ENCODE data around the gene CDK11A.
"Not testable (repeated sequence)": the region's sequence is repeated elsewhere in the genome, so short reads cannot be mapped to it uniquely, and the experiment has no call there.

The CDK11A gene

DNA sequence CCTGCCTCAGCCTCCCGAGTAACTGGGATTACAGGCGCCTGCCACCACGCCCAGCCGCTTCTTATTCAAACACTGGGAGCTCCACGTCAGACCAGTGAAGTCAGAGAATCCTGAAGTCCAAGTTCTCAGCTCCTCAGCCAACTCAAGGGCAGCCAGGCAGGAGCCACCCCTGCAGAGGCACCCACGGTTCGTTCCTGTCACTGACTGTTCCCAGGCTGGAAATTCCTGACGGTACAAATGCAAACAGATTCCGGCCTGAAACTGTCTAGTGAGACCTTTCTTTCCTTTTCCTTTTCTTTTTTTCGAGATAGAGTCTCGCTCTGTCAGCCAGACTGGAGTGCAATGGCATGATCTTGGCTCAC, 43.3 kb downstream of the CDK11A start:
- no peak for DNase-seq

DNA sequence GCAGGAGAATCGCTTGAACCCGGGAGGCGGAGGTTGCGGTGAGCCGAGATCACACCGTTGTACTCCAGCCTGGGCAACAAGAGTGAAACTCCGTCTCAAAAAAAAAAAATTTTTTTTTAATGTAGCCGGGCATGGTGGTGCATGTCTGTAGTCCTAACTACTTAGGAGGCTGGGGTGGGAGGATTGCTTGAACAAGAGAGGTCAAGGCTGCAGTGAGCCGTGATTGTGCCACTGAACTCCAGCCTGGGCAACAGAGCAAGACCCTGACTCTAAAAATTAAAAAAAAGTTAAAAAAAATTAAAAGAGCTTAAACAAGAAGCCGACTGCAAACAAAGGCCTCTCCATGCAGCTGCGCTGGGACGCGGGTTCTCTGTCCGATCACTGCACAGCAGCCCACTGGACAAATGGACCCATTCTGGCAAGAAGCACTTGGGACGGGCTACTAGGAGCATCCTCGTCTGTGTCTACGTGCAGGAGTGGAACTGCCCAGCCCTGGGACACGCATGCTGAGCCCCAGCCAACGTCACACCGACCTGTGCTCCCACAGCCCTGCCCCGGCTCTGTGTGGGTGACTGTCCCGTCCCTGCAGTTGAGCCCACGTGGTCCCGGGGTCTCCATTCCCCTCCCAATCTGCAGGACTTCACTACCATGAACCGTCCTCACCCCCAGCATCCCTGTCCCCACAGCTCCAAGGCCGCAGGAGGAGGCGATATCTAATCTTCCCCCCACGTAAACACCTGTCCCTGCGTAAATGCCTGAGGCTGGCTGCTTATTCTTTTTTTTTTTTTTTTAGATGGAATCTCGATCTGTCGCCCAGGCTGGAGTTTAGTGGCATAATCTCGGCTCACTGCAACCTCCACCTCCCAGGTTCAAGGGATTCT, 43.9 kb downstream of the CDK11A start:
- DNase-seq, result no peak

GRCh38 chr1:1678581-1679380, 45.4 kb downstream of the CDK11A start:
- no peak for DNase-seq

DNA sequence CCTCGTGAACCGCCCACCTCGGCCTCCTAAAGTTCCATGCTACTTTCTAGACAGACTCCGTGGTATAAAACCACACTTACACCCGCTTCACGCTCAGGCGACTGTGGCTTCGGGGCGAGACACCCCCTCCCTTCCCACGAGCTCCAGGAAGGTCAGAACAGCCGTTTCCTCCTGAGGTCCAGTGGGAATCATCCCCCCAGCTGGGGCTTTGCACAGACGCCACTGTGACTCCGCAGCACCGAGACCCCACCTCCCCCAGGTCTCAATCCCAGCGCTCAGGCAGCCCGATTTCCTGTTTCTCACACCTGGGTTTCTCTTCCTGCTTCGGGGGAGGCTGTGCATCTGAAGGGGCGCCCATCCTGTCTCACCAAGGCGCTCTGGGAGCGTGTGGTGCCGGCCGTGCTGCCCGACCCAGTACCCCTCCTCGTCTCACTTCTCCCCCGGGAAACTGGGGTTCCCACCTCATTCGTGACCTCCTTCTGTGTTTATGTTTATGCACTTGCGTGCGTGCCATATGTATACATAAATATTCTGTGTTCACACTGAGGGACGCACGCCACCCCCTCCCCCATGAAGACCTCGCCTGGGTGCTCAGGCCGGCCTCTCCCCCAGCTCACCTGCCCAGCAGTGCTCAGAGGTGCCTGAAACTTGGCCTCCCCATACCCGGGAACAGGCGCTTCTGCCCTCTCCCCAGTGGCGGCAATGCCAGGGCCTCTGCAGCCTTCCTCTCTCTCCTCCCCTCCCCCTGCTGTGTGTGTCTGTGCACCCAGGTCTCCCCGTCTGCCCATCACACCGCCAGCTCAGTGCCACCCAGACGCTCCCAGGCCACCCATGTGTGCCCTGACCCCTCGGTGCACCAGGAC, 46.2 kb downstream of the CDK11A start:
- DNase-seq, result no peak

- not testable (repeated sequence) for DNase-seq
Measured at GRCh38 chr1:1676087-1676486, 48.1 kb downstream of the CDK11A start.

DNA sequence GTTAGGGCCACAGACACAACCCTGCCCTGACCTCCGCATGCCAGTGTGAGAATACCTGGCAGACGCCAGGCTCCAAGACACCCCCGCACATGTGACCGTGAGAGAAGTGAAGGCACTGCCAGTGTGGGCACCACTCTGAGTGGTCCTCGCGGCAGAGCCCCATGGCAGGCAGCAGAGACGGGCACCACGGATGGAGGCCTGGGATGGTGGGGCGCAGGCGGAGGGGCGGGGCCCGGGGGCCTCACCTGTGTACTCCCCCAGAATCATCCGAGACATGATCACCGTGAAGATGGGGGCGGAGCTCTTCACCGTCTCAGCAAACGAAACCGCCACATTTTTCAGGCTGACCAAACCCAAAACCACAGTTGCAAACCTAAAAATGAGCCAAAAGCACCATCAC, 48.9 kb downstream of the CDK11A start:
- DNase-seq, result not testable (repeated sequence)

GRCh38 chr1:1674806-1675205, 49.4 kb downstream of the CDK11A start:
- not testable (repeated sequence) for DNase-seq

- DNase-seq, result no peak
Measured at GRCh38 chr1:1672181-1672965, 51.8 kb downstream of the CDK11A start.

DNA sequence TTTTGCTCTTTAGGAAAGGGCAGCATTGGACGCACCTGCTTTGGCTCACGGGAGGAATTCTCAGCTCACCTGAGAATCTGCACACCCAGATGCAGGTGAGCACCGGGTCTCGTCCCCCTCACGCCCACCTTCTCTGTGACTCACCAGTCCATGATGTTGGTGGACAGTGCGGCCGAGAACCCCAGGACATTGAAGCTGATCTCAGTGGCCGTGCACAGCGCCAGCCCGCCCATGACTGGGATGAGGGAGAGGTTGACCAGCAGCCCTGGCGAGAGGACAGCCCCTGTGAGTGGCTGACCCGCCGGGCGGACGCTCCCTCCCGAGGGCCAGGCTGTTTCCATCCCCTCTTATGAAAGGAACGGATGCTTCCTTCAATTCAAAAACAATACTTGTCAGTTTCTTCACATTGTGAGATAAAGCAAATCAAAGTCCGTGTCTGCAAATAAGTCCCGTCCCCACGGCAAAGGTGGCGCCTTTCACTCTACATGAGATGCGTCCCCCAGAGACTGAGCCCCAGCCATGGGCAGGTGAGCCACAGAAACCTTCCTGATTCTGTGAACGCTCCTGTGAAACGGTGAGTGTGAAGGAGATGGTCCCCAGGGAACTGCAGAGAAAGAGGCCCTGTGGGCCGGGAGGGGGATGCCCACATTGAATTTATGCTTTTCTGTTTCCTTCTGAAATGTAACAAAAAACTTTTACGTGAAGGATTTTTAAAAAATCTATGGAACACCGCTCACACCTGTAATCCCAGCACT, 52.6 kb downstream of the CDK11A start:
- DNase-seq, result no peak

DNA sequence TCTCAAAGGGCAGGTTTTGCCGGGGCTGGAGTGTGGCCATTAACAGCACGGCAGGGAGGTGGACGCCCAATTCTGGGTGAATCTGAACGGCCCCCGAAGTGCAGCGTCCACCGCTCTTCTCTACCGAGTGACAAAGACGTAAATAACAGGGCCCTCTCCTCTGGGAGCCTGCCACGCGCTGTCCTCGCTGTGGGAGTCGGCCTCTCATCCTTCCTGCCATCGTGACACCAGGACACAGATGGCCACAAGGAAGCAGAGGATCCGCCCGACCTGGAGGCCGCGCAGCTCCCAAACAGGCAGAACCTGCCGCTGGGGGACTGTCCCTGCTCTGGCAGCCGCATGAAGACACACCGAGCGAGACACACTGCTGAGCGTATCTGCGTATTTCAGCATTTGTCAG, 53.3 kb downstream of the CDK11A start:
- no peak for DNase-seq

DNA sequence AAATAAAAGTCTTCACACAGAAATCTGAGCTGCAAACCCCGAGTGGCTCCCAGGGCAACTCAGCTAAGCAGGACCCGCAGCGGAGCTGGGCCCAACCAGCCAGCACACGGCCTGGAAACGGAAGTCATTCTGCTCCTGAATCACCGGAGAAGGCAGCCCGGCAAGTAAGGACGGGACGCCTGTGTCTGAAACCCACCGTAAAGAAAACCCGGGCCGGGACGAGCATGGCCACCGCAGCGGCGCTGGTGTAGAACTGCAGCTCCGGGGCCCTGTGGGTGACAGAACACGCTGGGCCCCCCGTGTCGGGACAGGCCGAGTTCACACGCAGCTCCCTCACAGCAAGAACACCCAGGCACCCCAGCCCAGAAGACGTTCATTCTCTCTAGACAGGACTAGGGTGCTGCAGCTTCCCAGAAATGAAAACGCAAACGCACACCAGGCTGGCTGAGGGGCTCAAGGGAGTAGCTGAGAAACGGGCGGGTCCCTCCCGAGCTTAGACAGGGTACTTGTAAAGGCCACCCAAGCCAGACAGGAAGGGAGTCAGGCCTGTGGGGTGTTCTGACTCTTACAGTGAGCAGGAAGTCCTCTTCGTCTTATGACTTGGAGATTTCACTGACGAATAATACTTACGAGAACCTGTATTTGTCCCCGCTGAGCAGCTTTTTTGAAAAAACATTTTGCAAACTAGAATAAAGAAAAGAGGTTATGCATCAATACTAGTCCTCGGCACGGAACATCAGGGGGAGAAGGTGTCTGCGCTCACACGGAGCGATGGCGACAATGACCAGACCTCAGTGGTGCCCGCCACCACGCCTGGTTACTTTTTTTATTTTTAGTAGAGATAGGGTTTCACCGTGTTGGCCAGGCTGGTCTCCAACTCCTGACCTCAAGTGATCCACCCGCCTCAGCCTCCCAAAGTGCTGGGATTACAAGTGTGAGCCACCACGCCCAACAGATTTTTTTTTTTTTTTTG, 54.4 kb downstream of the CDK11A start:
- no peak for DNase-seq

DNA sequence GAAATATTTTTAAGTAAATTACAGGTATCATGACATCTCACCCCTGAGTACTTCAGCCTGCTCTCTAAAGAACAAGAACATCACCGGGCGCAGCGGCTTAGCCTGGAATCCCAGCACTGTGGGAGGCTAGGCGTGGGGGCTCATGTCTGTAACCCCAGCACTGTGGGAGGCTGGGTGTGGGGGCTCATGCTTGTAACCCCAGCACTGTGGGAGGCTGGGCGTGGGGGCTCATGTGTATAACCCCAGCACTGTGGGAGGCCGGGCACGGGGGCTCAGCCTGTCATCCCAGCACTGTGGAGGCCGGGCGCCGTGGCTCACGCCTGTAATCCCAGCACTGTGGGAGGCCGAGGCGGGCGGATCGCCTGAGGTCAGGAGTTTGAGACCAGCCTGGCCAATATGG, 57.6 kb downstream of the CDK11A start:
- DNase-seq, result no peak

DNA sequence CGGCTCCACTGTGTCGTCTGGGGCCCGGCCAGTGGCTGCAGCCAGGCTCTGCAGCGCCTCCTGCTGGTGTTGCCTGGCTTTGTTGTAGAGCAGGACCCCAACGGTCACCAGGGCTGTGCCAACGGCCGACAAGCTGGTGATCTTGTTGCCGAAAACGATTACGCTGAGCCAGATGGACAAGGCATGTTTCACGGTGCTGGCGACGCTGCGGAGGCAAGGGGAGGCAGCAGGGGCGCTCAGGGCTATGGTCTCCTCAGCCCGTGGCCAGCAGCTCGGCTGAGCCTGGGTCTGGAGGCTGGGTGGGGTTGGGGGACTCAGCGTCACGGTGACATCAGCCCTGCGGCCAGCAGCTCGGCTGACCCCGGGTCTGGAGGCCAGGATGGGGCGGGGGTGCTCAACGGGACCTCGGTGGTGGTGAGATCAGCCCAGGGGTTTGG, 58.3 kb downstream of the CDK11A start:
- DNase-seq, result no peak

DNA sequence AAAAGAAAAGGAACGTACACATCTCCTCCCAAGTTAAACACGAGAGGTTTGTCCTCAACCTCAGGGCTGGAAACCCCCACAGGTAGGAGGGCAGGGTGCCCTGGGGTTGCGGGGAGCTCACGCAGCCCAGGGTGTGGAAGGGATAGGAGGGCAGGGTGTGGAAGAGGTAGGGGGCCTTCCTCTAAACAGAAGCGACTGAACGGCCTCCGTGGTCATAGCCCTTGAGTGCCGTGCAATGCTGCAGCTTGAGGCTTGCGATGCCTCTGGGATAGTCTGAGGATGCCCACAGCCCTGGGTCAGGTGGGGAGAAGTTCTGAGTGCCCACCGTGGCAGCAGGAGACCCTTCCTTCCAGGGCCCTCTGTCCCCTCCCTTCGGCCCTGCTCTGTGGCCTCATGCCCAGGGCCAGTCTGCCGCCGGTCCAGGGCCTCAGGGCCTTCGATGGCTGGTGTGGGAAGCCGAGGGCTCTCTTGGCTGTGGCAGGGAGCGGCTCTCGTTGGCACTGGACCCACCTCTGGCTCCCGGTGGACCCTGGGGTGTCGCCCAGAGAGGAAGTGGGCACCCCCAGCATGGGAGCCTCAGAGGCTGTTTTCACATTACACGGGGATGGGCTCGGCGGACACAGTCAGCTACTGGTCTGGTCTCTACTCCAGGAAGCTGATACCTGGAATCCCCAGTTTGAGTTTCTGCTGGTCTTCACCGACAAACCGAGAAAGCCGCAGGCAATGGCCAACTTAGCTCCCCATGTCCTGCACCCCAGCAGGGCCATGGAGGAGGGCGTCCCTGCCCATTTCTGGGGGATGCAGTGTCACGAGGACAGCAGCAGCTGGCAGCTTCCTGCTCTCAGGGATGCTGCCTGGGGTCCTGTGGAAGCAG, 59.0 kb downstream of the CDK11A start:
- no peak for DNase-seq

DNA sequence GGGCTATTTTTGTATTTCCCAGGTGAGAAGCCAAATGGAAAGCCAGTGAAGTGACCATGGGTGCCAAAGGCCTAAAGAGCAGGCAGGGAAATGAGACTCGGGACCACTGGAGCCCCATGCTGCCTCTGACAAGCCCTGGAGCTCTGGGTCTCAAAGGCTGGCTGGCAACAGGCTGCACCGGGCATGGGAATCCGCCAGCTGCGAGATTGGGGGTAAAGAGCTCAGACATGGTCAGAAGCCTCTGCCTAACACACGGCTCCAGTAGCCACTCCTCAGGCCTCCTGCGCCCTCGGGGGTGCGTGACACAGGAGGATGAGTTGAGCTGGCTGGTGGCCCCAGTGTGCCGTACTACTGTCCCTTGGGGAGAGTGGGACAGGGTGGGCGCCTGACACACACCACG, 59.8 kb downstream of the CDK11A start:
- DNase-seq, result not testable (repeated sequence)

GRCh38 chr1:1662830-1663560, 61.2 kb downstream of the CDK11A start:
- not testable (repeated sequence) for DNase-seq

- DNase-seq, result not testable (repeated sequence)
Measured at GRCh38 chr1:1662392-1662791, 61.8 kb downstream of the CDK11A start.
